Heart left ventricle (tissue), 16 donors: ENCODE data around the gene GNMT. TPM values are rescaled to one million over a fixed set of nuclear protein-coding genes. Genes with fewer than 3 reads are reported as not detected.
"Not testable (repeated sequence)": the region's sequence is repeated elsewhere in the genome, so short reads cannot be mapped to it uniquely, and the experiment has no call there.

Experiments used
- ATAC-seq, 4 donors: fragments of 200-7000 bp; cut with Tn5 transposase; one replicate each; pipeline ENCODE4 v1.9.1; 2020 to 2022; ENCODE audit warnings: moderate library complexity in 4 of 4, mild to moderate bottlenecking in 3 of 4, moderate number of reproducible peaks in 1 of 4
- DNase-seq, 5 donors: peaks; one replicate each; pipeline ENCODE4 v3.0.0-alpha.2; 2020
- H3K27ac ChIP-seq, 12 donors: fragments of 200-600 bp; sonication (generic) in 4 of 12; one replicate each; pipeline versions ENCODE4 v1.5.0 to v1.8.0; 2016 to 2022; ENCODE audit warnings: mild to moderate bottlenecking in 2 of 12
- H3K27me3 ChIP-seq, 9 donors: fragments of 200-600 bp; sonication (generic) in 2 of 9; one replicate each; pipeline versions ENCODE4 v1.5.1 to v1.8.0; 2016 to 2022; ENCODE audit warnings: mild to moderate bottlenecking in 3 of 9
- H3K36me3 ChIP-seq, 9 donors: fragments of 200-600 bp; sonication (generic) in 2 of 9; one replicate each; pipeline versions ENCODE4 v1.5.0 to v1.8.0; 2018 to 2022; ENCODE audit warnings: mild to moderate bottlenecking in 2 of 9
- H3K4me1 ChIP-seq, 12 donors: fragments of 200-600 bp; sonication (generic) in 4 of 12; one replicate each; pipeline versions ENCODE4 v1.5.0 to v1.8.0; 2016 to 2022; ENCODE audit warnings: mild to moderate bottlenecking in 3 of 12
- H3K4me3 ChIP-seq, 12 donors: fragments of 200-600 bp; sonication (generic) in 4 of 12; one replicate each; pipeline versions ENCODE4 v1.5.0 to v1.8.0; 2017 to 2022; ENCODE audit warnings: mild to moderate bottlenecking in 9 of 12, moderate library complexity in 4 of 12
- H3K9me3 ChIP-seq, 12 donors: fragments of 200-600 bp; sonication (generic) in 4 of 12; one replicate each; pipeline versions ENCODE4 v1.5.0 to v1.8.0; 2016 to 2022; ENCODE audit warnings: mild to moderate bottlenecking in 1 of 12
- POLR2A ChIP-seq, 2 donors: fragments of 450-650 bp; IDR thresholded peaks; one replicate each; pipeline ENCODE4 v1.6.1; 2017; ENCODE audit warnings: antibody characterized with exemption in 2 of 2, mild to moderate bottlenecking in 2 of 2, moderate library complexity in 2 of 2
- WGBS, 4 donors: extraction: QIAGEN DNeasy Blood & Tissue Kit in 2 of 4; methylation state at CpG; one replicate each; pipeline versions ENCODE4 v1.1.5 to v1.1.7; 2013 to 2018; 5-methylcytosine and 5-hydroxymethylcytosine counted together
- intact Hi-C, 10 donors: fragments of 100-400 bp; cut with DNase I; formaldehyde crosslinking; loops; one replicate each; pipeline versions ENCODE4 v1.11.1 to v1.14.2; 2022
- polyA plus RNA-seq, 2 donors: library from polyadenylated mRNA; stranded (reverse); fragments of 200-250 nt; gene quantifications; one replicate each; pipeline ENCODE4 v1.2.3, GENCODE V29; 2013
- total RNA-seq, 9 donors: library from RNA; depleted of rRNA in 2 of 9; stranded (reverse); fragments of >200 nt in 2 of 9; fragmentation: NEBNext Ultra II Directional in 3 of 9; extraction: Animal tissue kit (Norgen Biotek cat#: 25700) in 3 of 9; gene quantifications; one replicate each; pipeline versions ENCODE4 v1.1.0 to v1.2.4, GENCODE V29; 2016 to 2023
- TF ChIP-seq, protein P1 (sequence below), 12 donors: fragments of 200-600 bp; sonication (generic) in 4 of 12; IDR thresholded peaks; one replicate each; pipeline versions ENCODE4 v1.5.0 to v1.8.0; 2018 to 2022; ENCODE audit warnings: antibody characterized with exemption in 12 of 12, mild to moderate bottlenecking in 5 of 12
- donor health status: ischemic (EF 13 %, LVEDD 7.1; RV severe dilation, severe dysfunction).
- donor health status: healthy with polysubstance abuse.
- donor health status: DM: no; HTN: yes; CAD: no.
- donor health status: DM: no; HTN: no; CAD: no.
- donor health status: ischemic (EF 25% LVEDD 6.9; RV normal size, moderate dysfunction).
- donor health status: ischemic (EF 25% LVEDD 5.7; RV mildly dilated, moderate dysfunction).
- donor health status: healthy.
- donor health status: DM: yes; HTN: yes; CAD: no.
- donor health status: ischemic (EF 35%, LVEDD 5.7; RV mildly dilated, moderate dysfunction).
- donor health status: nonischemic (EF 11% LVEDD 7.7; RV severe dilation, severe dysfunction).
- donor health status: DM: yes; HTN: yes; CAD: no.
- donor health status: PGD.
- donor health status: ischemic (EF 29% LVEDD 5.4; RV normal size, mild dysfunction).
- donor health status: nonischemic (EF 23%, LVEDD 6.1; RV moderate dilation, normal function).

The GNMT gene
- total and polyA plus RNA-seq, 11 donors = 0.36 to 32.0 (median 1.9) TPM

- TF ChIP-seq, protein P1, sequence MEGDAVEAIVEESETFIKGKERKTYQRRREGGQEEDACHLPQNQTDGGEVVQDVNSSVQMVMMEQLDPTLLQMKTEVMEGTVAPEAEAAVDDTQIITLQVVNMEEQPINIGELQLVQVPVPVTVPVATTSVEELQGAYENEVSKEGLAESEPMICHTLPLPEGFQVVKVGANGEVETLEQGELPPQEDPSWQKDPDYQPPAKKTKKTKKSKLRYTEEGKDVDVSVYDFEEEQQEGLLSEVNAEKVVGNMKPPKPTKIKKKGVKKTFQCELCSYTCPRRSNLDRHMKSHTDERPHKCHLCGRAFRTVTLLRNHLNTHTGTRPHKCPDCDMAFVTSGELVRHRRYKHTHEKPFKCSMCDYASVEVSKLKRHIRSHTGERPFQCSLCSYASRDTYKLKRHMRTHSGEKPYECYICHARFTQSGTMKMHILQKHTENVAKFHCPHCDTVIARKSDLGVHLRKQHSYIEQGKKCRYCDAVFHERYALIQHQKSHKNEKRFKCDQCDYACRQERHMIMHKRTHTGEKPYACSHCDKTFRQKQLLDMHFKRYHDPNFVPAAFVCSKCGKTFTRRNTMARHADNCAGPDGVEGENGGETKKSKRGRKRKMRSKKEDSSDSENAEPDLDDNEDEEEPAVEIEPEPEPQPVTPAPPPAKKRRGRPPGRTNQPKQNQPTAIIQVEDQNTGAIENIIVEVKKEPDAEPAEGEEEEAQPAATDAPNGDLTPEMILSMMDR (IDR thresholded peaks at IDR 0.05) = no peak
- no peak for TF ChIP-seq POLR2A (IDR thresholded peaks at IDR 0.05)
- H3K36me3 ChIP-seq = peaks cover 0 to 87% (median 44%) of the 10 kb centered on the region in 9 donors
- no peaks in the 10 kb centered on the region for H3K9me3 ChIP-seq
- 93 to 100% (median 95%) methylated on average over 4 to 6 of the region's 6 CpGs for WGBS, 4 donors
- intact Hi-C loops = no loop called here
- ATAC-seq (no peak), DNase-seq (no peak)
- H3K4me1 ChIP-seq = peaks cover 0 to 10% (median 0%) of the 10 kb centered on the region in 12 donors
- no peak overlapping the region for H3K4me3 ChIP-seq
- no peak overlapping the region for H3K27ac ChIP-seq
- H3K27me3 ChIP-seq = no peaks in the 10 kb centered on the region
These were observed 20.0 kb upstream of the GNMT start for GRCh38 chr6:42940493-42941045.

DNA sequence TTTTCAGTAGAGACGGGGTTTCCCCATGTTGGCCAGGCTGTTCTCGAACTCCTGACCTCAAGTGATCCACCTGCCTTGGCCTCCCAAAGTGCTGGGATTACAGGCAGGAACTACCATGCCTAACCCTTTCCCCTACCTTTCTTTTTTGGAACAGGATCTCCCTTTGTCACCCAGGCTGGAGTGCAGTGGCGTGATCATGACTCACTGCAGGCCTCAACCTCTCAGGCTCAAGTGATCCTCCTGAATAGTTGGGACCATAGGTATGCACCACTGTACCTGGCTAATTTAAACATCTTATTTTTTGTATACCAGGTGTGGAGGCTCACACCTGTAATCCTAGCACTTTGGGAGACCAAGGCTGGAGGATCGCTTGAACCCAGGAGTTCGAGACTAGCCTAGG, 19.2 kb upstream of the GNMT start:
- ATAC-seq, H3K4me3 ChIP-seq, H3K27me3 ChIP-seq, H3K9me3 ChIP-seq, DNase-seq, H3K27ac ChIP-seq, intact Hi-C loops: not testable (repeated sequence)
- 96 to 99% (median 98%) methylated on average over 5 of the region's 5 CpGs for WGBS, 4 donors
- H3K36me3 ChIP-seq = peaks cover 0 to 79% (median 36%) of the 10 kb centered on the region in 9 donors
- peaks cover 0 to 10% (median 0%) of the 10 kb centered on the region in 12 donors for H3K4me1 ChIP-seq

GRCh38 chr6:42942444-42942843, 18.1 kb upstream of the GNMT start:
- H3K9me3 ChIP-seq = no peaks in the 10 kb centered on the region
- H3K4me3 ChIP-seq = no peak overlapping the region
- WGBS, 4 donors = 84 to 87% (median 84%) methylated on average over 7 of the region's 7 CpGs
- intact Hi-C loops = no loop called here
- TF ChIP-seq POLR2A (IDR thresholded peaks at IDR 0.05) = no peak
- TF ChIP-seq, protein P1 (IDR thresholded peaks at IDR 0.05) = no peak
- no peaks in the 10 kb centered on the region for H3K27me3 ChIP-seq
- ATAC-seq (no peak), DNase-seq (no peak)
- no peak overlapping the region for H3K27ac ChIP-seq
- peaks cover 0 to 10% (median 0%) of the 10 kb centered on the region in 12 donors for H3K4me1 ChIP-seq
- H3K36me3 ChIP-seq = peaks cover 0 to 69% (median 28%) of the 10 kb centered on the region in 9 donors

DNA sequence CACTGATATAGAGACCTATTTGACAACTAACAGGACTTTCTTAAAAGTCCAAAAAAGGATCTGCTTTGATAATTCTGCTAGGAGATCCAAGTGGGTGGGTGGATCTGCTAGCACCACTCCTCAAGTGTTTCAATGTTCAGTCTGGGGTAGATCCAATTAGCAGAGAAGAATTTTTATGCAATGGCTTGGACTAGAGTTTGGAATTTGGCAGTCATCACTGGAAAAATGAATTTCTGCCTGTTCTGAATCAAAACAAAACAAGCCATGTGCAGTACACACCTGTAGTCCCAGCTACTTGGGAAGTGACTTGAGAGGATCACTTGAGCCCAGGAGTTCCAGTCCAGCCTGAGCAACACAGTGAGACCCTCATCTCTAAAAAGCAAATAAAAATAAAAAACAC, 12.6 kb upstream of the GNMT start:
- H3K4me3 ChIP-seq = no peak overlapping the region
- H3K4me1 ChIP-seq = peaks cover 0 to 4% (median 0%) of the 10 kb centered on the region in 12 donors
- TF ChIP-seq POLR2A (IDR thresholded peaks at IDR 0.05) = no peak
- DNase-seq (no peak), ATAC-seq (peak in 1 of 4 donors; percentile 20)
- peaks cover 0 to 27% (median 3%) of the 10 kb centered on the region in 9 donors for H3K36me3 ChIP-seq
- intact Hi-C loops = no loop called here
- no peaks in the 10 kb centered on the region for H3K9me3 ChIP-seq
- H3K27ac ChIP-seq = no peak overlapping the region
- no peaks in the 10 kb centered on the region for H3K27me3 ChIP-seq

DNA sequence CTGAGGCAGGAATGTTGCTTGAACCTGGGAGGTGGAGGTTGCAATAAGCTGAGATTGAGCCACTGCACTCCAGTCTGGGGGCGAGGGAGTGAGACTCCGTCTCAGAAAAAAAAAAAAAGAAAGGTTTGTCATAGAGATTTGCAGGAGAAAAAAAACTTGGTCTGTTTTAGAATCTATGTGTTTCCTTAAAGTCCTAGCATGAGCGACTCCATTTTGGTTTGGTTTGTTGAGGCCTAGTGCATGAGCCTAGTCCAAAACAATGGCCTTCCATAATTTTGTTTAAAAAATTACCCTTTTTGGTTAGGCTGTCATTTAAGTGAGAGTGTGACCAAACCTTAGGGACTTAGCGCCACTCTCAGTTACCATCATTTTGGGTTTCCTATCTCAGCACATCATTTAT, 8.2 kb upstream of the GNMT start:
- Histone ChIP-seq H3K27me3 (no peaks in the 10 kb centered on the region), H3K4me1 (peaks cover 0 to 4% (median 0%) of the 10 kb centered on the region in 12 donors), H3K9me3 (no peaks in the 10 kb centered on the region), H3K27ac (no peak overlapping the region), H3K4me3 (no peak overlapping the region), H3K36me3 (peaks cover 0 to 5% (median 0%) of the 10 kb centered on the region in 9 donors)
- WGBS, 4 donors = 89 to 96% (median 94%) methylated on average over 4 of the region's 4 CpGs
- ATAC-seq (no peak), DNase-seq (no peak)
- intact Hi-C loops = no loop called here
- TF ChIP-seq, protein P1 (IDR thresholded peaks at IDR 0.05) = no peak
- no peak for TF ChIP-seq POLR2A (IDR thresholded peaks at IDR 0.05)

DNA sequence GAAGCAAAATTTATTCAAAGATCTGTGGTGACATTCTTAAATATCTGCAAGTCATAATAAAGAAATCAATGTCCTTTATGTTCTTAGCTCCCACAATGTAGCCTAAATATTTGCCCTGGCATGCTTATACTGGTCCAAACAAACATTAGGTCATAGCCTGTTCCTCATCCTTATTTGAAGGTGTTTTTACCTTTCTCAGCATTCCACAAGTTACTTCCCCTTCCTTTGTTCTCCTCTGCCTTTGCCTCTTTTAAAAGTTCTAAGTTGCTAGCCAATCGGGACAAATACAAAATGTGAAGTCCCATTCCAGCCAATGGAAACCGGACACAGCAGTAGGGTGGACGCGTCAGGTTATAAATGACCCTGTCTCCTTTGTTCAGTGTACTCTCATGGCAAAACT, 6.1 kb upstream of the GNMT start:
- 90 to 96% (median 91%) methylated on average over 4 of the region's 4 CpGs for WGBS, 4 donors
- ATAC-seq, DNase-seq, H3K36me3 ChIP-seq, intact Hi-C loops, H3K4me3 ChIP-seq, H3K9me3 ChIP-seq, H3K4me1 ChIP-seq, H3K27me3 ChIP-seq, H3K27ac ChIP-seq: not testable (repeated sequence)
